G401 (cell line): ENCODE results near the gene TENM3. TPM values are rescaled to one million over a fixed set of nuclear protein-coding genes. Genes with fewer than 3 reads are reported as not detected.
A peak's percentile ranks its signal among the peaks of the same experiment; 100 is the strongest.

Experiments used
- DNase-seq: peaks from one replicate; pipeline ENCODE4 v3.0.0-alpha.2; 2015; ENCODE audit warnings: low spot score
- in situ Hi-C: cut with HindIII; loops from 2 replicates; pipeline ENCODE4 v1.10.0; 2016; ENCODE audit warnings: low sequenced_read_pairs, mixed read lengths
- total RNA-seq: library from RNA; depleted of rRNA; stranded (reverse); fragments of >200 nt; shearing (Covaris generic); gene quantifications from 2 replicates; pipeline ENCODE4 v1.2.3, GENCODE V29; 2014

TENM3 gene
- total RNA-seq, 1 experiment from 2014 or later, result 0.03 TPM

DNA sequence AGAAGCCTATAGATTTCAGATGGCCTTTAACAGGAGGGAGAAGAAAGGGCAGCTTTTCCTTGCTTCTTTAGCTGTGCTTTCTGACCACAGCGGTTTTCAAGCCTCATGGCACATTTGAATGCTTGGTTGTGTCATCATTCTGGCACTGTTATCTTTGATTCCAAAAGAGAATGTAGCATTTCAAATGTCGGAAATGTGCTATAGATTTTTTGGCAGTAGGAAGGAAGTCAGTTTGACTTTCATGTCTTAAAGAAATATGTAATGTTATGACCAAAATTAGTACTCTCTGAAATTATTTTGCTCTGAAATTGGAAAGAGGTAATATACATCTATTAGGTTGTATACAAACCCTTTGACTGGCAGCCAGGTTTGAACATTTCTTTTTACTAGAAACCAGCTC is 171.9 kb downstream of the TENM3 start:
- DNase-seq, result no peak
- in situ Hi-C loops, result no loop called here

DNA sequence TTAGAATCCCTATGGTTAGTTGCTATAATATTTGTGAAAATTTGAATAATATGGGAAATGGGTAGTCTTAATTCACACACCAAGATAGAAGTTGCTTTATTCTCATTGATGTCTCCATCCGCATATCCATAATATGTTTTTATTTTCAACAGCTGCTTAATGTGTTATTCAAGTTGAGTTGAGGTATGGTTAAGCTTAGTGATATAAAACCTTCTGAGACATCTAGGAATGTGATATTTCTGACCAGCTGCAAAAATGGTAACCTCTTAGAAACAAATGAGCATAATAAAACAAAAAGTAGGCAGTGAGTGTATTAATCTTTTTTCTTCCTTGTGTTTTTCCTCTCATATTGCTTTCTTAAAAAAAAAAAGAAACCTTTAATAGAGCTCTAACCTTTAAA is 172.9 kb downstream of the TENM3 start:
- DNase-seq, result no peak
- in situ Hi-C loops, result no loop called here

DNA sequence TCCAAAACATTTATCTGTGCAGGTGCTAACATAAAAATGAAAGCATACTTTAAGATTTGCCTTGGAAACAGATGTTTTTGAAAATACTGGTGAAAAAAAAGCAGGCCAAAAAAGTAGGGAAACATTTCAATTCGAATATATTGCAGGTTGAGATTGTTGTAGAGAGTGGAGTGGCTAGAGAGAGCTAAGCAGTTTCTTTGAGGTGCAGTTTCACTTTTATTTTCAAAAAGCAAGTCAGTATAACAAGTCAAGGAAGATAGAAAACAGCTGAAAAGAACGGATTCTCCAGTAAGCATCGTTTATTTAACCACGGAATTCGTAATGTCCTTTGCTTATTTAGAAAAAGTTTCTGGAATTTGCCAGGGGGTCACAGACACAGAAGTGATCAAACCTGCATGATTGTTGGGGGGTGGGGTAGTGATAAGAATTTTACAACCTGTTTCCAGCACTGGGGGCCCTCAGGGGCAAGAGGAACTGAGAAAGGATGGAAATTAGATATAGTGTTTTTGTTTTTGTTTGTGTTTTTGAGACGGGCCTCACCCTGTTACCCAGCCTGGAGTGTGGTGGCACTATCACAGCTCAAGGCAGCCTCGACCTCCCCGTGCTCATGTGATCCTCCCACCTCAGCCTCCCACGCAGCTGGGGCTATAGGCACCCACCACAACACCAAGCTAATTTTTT is 175.0 kb downstream of the TENM3 start:
- no peak for DNase-seq
- in situ Hi-C loops, result no loop called here

DNA sequence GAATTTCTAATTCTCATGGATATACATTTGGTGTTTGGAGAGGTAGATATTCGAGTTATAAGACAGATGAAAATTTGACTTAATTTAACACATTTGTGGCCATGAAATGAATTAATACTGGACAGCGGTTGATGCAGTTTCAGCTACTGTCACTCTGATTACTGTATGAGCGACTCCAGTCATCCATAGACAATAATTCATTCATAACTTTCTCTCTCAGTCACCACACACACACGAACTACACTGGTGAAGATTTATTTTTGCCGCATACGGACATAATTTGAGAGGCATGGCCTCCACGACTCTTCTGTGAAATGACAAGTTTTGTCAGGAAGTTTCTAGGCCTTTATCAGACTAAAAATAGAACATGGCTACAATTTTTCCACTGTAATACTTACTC is 177.0 kb downstream of the TENM3 start:
- no peak for DNase-seq
- in situ Hi-C loops, result no loop called here

DNA sequence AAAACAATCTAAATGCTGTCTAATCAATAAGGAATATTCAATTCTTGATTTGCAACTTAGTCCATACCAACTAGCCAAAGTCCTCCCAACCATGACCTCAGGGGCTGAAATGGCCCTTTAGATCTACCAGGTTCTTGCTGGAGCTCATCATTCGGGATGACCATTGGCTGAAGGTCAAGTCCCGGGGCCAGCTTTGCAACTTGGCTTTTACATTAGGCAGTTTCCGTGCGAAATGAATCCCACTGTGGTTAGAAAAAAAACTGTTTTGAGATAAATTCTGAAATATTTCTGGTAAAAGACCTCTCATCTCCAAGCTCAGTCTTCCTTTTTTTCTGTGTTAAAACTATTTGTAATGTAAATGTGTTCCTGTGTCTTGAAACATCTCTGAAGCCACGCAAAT is 178.6 kb downstream of the TENM3 start:
- in situ Hi-C loops, result no loop called here
- no peak for DNase-seq

DNA sequence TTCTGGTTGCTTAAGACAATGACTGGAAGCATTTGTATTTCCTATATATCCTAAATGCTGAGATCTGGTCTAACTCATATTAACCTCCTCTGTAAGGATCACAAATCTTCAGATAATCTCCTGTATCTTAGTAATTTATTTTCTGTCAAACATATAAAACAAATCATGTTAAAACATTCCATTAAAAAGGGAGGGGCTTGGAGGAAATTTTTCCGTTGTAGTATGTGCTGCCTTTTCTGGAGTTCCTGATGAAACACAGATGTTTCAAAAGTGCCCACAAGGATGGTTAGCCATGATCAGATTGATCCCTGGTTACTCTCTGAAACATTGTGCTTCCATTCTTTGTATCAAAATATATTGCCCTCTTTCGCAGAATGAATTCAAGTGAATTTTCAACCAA is 182.1 kb downstream of the TENM3 start:
- in situ Hi-C loops, result no loop called here
- DNase-seq, result no peak

DNA sequence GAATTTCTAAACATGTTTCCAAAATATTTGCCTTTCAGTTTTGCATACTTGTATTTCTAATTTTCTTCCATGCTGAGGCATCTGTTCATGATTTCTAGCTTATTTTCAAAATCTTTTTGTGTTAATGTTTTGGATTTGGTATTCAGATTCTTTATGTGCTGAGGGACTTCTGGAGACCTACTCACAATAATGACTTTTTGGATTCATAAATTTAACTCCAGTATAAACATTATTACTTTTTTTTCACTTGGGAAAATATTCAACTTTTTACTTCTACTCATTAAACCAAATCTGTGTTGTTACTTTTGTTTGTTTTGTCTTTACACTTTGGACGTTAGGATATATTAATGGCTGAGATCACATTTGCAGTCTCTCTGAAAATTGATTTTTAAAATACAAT is 183.7 kb downstream of the TENM3 start:
- no peak for DNase-seq
- in situ Hi-C loops, result no loop called here

DNA sequence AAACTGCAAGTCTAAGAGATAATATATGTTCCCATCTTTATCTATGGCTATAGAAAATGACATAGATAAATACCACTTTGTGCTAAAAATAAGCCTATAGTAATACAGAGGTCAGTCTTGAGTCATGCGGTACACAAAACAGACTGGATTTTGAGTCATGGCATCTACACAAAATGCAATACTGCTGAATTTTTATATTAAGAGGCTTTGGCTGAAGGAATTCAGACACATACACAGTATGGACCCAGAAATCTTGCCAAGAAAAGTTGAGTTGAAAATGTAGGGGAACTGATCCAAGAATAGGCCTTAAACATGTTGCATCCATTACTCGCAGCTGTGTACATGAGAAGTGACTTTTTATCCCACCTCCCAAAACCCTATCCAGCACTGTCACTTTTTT is 184.4 kb downstream of the TENM3 start:
- in situ Hi-C loops, result no loop called here

DNA sequence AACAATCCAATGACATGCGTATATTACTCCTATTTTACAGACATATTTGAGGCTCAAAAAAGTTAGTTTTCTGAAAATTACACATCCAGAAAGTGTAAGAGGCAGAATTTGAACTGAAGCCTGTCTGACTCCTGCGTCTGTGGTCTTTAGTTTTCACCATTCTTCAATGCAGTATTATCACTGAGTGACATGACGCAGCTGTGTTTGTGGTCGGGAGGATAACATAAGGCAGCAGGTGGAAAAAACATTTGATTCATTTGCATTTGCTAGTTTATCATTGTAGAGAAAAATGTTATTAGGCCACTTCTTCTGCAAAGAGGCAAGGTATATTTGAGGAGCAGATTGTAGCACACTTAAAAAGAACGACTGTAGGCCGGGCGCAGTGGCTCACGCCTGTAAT is 186.7 kb downstream of the TENM3 start:
- no peak for DNase-seq
- in situ Hi-C loops, result no loop called here

More for the DNA sequence above, 184.4 kb downstream of the TENM3 start:
- no peak for DNase-seq

DNA sequence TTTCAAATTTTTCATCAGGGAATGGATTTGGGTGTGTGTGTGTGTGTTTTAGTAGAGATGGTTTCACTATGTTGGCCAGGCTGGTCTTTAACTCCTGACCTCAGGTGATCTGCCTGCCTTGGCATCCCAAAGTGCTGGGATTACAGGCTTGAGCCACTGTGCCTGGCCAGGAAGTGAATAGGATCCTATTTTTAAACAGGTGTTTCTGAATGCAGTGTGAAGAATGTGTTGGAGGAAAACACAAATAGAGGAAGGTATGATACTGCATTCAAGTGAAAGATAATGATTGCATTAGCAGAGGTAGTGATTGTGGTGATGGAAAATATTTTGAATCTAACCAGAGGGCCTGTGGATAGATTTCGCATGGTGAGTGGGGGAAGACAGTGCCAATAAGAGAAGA is 189.6 kb downstream of the TENM3 start:
- no peak for DNase-seq
- in situ Hi-C loops, result no loop called here

DNA sequence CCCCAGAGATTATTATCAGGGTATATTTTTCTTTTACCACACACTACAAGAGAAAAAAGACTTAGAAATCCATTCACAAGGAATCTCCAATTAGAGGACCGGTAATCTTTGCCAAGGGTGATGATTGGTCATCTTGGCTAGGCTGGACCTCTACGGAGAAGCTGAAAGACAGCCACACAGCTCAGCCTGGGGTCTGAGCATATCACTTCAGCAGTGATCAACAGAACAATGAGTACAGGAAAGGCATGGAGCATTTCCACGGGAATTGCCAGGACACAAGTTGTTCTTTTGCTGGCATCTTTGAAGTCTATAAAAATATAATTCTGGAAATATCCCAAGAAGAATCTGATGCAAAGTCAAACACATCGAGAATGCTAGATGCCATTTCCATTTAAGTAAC is 191.5 kb downstream of the TENM3 start:
- in situ Hi-C loops, result no loop called here
- peak; percentile 12 for DNase-seq

DNA sequence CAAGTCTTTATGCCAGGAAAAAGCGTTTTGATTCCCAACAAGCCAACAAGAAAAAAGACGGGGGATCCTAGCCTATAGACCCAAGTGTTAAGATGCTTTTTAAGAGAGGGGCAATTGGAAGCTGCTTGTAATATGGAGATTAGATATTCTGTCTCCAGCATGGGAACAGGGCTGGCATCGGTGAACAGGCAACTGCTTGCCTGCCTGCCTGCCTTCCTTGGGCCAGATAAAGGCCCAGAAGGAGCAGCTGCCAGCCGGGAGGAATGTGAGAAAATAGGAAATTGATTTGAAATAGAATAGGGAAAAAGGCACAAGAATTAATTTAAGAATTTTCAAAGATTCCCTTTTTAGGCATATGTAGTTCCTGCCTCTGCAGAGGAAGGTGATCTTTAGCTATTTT is 192.2 kb downstream of the TENM3 start:
- in situ Hi-C loops, result no loop called here
- DNase-seq, result no peak

DNA sequence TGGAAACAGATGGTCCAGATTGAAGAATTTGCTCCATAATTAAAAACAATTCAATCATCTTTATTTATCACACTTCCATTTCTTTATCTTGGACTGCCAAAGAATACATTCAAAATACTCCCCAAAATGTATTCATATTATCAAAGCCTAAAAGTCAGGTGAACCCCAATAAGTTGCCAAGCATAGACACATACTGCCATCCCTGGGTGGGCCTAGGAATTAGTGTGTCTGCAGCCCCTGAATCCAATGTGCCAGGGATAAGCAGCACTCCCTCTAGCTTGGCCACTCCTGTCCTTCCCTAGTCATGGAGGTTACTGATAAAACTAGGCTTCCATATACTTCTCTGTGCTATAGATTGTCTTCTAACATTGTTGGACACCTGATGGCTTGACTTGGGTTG is 199.9 kb downstream of the TENM3 start:
- in situ Hi-C loops, result no loop called here
- no peak for DNase-seq

DNA sequence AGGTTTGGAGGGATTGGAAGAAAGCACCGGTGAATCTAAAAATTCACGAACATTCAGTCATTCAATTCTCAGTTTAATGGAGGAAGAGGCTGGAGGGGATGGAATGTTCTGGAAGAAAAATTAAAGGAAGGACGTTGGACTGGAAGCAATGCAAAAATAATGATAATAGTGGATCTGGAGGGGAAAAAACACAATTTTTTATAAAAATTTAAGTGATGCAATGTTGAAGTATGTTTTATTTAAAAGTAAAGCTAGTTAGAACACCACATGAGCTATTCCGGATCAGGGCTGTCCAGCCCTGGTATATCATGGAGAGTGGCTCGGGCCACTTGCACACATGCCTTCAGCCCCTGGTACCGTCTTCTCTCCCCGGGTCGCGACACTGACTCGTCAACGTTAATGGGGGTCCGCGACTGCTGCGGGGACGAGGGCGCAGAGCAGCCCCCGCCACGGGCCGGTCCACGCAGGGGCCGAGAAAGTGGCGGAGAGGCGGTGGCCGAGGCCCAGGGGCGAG is 204.6 kb downstream of the TENM3 start:
- in situ Hi-C loops, result no loop called here
- DNase-seq, result peak; percentile 54

DNA sequence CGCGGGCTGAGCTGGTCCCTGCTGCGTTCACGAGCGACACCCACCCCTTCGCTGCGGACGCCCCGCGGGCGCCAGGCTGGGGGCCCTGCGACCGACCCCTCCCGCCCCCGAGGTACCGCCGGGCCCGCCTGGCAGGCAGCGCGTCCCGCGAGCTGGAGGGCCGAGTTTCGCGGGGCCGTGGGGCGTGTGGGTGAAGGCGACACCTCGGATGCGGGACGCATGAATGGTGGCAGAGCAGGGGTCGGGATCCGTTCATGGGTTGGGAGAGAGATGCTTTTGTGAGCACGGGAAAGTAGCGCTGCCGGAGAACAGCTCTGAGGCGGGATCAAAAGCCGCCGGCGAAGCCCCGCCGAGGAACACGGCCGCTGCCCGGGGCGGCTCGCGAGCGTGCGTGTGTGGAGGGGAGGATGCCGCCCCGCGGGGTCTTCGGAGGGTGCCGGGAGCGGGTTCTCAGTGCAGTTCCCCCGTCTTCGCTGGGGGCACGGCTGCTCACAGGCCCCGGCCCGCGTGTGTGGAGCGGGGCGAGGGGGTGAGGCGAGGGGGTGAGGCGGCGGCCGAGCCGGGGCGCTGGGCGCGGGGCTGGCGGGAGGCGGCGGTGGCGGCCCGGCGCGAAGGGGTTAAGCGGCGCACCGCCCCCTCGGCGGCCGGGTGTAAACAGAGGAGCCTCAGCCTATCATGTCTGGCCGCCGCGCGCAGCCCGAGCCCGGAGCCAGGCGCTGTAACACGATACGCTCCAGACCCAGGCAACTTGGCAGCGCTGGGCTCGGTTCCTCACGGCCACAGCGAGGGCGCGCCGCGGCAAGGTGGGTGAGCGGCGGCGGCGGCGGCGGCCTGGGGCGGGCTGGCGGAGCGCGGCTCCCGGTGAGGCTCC is 205.3 kb downstream of the TENM3 start:
- in situ Hi-C loops, result no loop called here
- peak; percentile 90 for DNase-seq

DNA sequence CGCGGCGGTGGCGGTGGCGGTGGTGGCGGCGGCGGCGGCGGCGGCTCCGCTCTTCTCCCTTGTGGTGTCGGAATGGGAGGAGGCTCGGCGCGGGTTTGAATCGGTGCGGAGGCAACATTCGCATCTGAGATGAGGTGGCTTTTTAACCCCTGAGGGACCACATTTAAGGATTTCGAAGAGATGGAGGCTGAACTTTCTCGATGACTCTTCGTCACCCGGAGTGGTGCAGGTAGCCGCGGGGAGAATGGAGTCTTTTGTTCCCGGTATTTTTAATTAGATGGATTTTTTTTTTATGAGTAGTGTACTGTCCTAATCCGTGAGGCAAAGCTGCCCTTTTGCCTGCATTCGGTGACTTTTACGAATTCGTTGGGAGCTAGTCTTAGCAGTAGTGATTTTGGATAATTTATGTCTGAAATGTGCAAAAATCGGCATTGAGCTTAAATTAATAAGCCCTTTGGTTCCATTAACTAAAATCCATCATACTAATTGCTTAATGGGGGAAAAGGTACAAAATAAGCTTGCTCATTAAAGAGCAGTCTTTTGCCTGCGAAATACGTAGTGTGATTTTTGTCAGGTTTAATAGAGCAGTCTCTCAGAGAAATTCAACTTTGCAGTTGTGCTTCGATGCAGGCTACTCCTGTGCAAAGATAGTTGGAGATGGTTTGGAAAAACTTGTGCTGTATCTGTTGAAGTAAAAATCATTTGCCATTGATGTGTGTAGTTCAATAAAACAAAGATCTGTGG is 206.2 kb downstream of the TENM3 start:
- peak; percentile 80 for DNase-seq

DNA sequence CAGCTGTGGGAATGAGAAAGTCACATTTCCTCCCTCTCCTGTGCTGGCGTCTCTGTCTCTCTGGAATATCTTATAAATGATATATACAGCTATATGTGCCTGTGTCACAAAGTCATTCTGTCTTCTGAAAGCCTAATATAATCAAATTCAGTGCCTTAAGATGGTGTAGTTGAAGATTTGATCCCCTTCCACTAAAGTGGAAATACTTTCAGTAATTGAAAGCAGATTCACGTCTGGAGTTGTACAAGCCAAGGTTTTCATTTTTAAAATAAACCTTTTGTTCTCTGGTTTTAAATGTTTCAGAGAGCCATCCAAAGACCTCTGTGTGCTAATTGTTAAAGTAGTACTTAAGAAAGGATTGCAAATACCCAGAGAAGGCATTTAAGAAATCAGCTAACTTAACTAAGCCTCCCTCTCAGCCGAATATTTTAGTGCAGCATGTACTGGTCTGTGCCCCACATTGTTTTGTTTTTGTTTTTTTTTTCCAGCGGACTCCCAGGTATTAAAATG is 206.8 kb downstream of the TENM3 start:
- in situ Hi-C loops, result no loop called here
- peak; percentile 47 for DNase-seq

More for the DNA sequence above, 206.2 kb downstream of the TENM3 start:
- in situ Hi-C loops, result no loop called here

DNA sequence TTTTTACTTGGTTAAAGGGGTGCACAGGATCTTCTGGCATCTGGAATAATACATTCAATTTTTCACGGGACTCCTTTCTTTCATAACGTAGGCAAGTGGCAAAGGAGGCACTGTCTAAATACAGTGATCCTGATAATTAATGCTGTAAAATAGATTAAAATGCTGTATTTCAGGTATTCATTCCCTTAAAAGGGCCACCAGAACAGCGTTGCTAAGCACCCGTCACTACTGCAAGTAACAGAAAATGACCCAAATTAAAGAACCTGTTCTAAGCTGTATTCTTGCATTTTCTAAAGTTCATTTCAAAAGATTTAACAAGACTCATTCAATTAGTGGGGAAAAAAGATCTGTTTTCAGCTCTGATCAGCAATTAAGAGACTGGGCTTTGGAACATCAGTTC is 208.2 kb downstream of the TENM3 start:
- in situ Hi-C loops, result no loop called here
- no peak for DNase-seq

DNA sequence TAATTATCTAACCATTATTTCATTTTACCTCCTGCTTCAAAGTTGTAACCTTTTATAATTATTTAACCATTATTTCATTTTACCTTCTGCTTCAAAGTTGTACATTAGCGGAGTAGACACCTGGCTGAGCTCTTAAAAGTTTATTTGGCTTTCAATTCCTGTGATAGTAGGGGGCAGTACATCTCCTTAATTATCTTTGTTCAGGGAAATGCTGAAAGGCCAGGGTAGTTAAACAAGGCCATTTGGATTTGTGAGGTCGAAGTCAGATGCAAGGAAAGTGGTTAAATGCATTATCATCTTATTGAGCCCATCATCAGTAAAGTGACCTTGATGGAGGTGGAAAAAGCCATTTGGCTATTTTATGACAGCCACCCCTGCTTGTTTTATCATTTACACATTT is 210.6 kb downstream of the TENM3 start:
- in situ Hi-C loops, result no loop called here
- no peak for DNase-seq
